Left forelimb (tissue), 1 donor: Measurements from ENCODE around the gene IGF2BP2.
"Not testable (repeated sequence)": the region's sequence is repeated elsewhere in the genome, so short reads cannot be mapped to it uniquely, and the experiment has no call there.

ENCODE experiments used
- DNase-seq: peaks from one replicate; pipeline ENCODE4 v3.0.0-alpha.2; 2018; ENCODE audit warnings: low spot score

Gene IGF2BP2

DNA sequence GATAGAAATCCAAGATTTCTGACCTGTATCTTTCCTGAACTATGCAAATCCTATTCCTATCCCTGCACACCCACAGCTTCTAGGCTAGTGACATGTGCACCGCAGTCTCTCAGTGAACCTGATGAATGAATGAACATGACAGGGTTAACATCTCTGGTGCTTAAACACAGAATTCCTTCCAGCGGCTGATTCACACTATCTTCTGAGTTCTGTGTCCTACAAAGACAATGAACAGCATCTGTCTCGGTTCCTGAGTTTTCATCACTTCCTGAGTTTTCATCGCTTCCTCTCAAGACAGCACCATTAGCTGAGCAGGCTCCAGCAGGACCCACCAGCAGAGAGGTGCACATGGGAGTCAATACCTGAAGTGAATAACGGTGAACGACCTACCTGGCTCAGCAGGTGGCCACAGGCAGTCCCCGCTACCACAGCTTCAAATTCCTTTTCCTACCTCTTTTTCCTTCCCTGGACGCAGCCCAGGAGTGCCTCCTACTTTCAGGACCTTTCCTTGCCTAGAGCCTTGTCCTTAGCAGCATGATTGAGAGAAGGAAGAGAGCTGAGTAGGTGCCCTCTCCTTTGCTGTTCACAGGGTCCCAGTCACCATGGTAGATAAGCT is 113.5 kb downstream of the IGF2BP2 start:
- DNase-seq, result no peak

GRCh38 chr3:185709251-185709955 is 115.4 kb downstream of the IGF2BP2 start:
- no peak for DNase-seq

DNA sequence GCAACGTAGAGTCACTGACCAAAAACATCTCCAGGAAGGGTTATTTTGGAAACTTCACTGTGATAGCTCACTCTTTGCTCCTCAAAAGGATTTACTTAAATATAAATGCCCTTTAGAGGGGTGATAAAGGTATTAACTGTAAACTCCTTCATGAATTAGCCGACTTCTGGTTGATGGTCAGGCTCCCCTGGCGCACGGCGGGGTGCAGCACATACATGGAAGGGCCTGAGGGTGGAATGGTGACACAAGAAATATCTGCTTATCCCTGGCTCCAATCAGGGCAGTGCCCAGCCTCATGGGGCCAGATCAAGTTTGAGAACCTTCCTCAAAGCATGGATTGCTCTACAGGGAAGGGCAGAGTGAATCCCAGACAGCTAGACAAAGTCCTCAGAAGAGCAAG is 116.5 kb downstream of the IGF2BP2 start:
- no peak for DNase-seq

DNA sequence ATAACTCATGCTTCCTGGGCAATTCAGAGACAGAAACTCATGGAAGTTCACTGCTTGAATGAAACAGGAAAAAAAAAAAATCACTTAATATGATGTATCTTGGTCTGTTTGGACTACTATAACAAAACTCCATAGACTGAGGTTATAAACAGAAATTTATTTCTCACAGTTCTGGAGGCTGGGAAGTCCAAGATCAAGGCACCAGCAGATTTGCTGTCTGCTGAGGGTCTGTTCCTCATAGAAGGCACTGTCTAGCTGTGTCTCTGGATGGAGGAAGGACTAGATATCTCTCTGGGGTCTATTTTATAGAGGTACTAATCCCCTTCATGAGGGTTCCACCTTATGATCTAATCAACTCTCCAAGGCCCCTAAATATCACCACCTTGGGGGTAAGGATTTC is 119.3 kb downstream of the IGF2BP2 start:
- DNase-seq, result no peak

DNA sequence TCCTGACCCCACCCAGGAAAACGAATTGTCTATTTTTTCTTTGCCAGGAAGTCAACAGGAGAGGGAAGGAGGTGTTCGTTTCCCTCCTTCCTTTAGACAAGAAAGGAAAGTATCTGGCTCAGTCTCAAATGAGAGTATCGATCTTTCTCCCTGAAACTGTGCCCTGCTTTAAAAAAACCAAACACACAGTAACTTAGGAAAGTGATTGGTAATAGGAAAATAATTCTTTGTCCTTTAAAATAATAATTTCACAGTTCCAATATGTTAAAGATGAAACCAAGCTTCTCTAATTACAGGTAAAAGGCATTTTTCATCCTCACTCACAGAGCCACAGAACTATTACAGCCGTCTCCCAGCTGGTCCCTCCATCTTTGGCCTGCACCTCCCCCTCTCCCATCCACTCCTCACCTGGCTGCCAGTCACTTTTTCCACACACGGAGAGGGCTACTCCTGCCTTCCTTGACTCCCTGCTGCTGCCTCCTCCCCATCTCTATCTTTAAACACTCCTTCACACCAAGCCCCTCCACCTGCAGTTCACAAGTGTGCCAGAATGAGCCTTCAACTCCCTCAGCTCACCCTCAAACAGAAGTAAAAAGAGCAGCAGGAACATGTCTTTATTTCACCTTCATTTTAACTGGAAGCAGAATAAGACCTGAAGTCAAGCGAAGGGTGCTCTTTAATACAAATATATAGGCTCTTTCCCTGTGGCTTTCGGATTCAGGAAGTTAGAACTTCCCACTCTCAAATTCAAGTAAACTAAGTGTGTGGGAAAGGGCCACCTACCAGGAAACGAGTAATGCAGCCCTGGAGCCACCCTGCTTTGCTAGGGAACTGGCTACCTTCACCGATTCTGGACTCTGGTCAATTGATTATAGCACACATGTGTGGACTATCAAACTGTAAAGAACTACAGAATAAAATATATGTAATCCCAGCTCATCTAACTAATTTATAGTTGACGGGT is 122.3 kb downstream of the IGF2BP2 start:
- no peak for DNase-seq

DNA sequence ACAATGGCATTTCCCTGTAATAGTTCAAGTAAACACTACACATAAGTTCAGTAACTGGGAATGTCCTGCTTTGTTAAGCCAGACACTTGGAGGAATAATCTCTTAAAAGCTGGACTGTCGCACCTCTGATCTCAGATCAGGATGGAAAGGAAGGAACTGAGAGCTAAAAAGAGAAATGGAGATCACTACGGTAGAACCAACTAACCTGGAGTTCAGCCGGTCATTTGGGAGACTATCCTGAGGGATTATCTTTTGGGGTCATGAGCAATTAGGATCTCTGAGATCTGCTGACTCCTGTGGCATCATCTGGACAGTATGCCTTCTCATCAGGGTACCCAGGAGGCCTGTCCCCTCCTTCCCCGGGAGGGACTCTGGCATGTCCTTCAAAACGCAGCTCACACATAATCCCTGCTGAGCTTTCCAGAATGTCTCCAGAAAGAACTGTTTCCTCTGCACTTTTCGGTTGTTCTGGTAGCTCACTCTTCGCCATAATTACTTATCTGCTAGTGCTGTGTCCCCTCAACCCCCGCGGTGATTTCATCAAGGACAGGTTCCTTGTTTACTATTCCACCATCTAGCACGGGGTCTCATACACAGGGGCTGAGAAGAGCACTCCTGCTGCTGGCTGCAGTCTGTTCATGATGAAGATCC is 123.1 kb downstream of the IGF2BP2 start:
- no peak for DNase-seq

DNA sequence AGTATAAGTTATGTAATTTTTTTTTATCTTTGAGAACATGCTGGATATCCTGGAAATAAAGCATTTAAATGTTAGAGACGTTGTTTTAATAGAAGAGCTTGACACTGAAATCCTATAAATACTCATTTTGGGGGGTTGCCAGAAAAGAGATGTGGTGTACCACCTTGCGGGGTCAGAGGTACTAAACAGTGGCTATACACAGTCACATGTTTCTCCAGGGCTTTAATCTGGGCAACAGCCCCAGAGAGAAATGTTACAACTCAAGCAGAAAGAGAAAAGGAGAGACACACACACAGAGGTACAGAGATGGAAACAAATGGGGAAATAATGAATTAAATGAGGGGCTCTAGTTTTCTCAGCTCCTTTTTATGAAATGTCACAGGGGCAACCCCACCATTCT is 124.9 kb downstream of the IGF2BP2 start:
- DNase-seq, result no peak

- DNase-seq, result not testable (repeated sequence)
Measured at GRCh38 chr3:185697228-185697627, 127.6 kb downstream of the IGF2BP2 start.

DNA sequence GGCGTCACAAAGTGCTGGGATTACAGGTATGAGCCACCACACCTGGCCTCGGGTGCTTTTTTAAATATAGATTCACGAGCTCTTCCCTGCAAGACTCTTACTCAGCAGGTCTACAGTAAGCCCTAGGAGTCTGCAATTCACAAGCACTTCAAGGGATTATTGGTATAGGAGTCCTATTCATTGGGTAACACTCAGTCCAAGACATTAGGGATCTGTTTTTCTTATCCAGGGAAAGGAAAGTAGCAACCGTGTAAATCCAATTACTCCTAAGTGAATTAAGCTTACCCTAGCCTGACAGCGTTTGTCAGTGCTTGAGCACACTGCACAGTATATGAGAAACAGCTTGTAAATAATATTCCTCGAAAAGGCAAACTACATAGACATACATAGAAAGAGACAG is 128.8 kb downstream of the IGF2BP2 start:
- no peak for DNase-seq

DNA sequence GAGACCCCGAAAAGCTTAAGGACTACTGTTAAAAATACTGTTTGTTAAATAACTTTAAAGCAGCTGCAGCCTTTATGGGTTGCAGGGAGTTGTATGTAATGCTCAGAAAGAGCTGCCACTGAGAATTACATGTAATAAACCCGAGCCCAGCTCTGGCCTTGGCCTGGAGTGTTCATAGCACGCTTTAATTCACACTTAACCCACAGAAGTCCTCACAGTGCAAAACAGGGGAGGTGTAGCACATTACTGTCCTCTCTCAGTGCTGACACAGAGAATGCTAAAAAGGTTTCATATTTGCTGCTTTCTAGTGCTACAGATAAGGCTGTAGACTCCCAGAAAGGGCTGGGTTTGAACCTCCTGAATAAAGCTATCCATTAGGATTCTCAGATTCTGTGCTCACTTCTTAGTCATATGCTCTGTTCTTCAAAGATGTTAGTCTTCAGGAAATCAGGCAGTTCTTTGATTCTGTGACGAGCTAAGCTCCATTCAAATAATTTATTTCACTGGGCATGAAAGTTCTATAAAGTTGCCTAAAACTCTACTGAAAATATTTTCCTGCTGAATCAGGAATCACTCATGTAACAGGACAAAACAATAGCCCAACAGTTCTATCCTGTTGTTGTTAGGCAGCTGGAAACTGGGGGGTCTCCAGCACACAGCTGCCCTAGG is 130.7 kb downstream of the IGF2BP2 start:
- DNase-seq, result no peak

- DNase-seq, result no peak
Measured at GRCh38 chr3:185691622-185692021, 133.2 kb downstream of the IGF2BP2 start.

DNA sequence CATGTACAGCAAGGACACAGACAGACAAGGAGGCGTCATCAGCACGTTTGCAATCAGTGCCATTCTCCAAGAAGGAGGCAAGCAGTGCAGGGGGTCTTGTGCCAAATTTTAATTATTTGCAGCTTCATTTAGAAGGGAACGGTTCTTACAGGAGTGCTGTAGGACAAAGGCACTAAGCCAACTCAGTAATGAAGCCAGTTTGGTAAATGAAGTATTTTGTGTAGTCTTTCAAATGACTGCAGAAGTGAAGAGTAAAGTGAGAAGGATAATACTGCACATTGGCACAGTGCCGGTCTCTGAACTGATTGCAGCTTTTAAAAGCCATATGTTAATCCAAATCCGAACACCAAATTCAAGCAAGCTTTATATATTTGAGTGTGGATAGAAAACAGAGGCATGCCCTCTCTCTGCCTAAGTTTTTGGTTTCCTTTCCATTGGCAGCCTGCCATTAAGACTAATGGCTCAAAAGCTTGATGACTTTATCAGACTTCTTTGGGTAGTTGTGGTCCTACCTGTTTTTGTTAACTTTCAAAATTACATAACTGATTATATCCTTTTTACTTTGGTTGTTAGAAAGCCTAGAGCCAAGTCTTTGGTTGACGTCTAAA is 137.5 kb downstream of the IGF2BP2 start:
- DNase-seq, result no peak

- DNase-seq, result no peak
Measured at GRCh38 chr3:185685231-185686035, 139.4 kb downstream of the IGF2BP2 start.

DNA sequence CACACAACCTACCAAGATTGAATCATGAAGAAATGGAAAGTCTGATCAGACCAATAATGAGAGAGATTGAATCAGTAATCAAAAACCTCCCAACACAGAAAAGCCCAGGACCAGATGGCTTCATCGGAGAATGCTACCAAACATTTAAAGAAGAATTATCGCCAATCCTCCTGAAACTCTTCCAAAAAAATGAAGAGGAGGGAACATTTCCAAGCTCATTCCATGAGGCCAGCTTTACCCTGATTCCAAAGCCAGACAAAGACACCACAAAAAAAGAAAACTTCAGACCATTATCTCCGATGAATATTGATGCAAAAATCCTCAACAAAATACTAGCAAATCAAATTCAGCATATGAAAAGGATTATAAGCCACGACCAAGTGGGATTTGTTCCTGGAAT is 144.6 kb downstream of the IGF2BP2 start:
- no peak for DNase-seq

GRCh38 chr3:185678027-185678426 is 146.8 kb downstream of the IGF2BP2 start:
- DNase-seq, result no peak

GRCh38 chr3:185677146-185677829 is 147.6 kb downstream of the IGF2BP2 start:
- DNase-seq, result no peak

DNA sequence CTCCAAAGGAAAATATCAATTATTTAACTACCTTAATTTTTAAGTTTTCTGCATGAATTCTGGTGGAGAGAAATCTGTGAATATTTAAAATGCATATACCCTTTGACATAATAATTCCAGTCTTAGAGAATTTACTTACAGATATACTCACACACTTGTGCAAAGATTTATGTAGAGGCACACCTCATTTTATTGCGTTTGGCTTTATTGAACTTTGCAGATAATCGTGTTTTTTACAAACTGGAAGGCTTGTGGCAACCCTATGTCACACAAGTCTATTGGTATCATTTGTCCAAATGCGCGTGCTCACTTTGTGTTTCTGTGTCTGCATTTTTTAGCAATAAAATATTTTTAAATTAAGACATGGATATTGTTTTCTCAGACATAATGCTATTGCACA is 157.3 kb downstream of the IGF2BP2 start:
- no peak for DNase-seq

DNA sequence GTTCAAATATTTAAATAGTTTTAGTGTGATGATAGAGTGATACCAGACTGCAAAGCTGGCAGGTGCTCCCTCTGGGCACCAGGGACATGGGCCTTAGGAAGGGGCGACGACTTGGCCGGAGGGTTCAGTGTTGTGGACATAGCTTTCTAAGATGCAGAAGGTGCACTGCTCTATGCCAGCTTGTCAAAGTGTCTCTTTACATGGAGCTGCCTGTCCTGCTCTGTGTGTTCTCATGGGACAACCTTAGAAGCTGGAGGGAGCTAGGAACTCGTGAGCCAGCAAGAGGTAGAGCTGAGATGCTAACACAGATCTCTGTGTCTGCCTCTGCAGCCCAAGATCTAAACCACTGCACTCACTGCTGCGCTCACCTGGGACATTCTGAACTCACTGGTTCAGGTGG is 160.9 kb downstream of the IGF2BP2 start:
- DNase-seq, result no peak

DNA sequence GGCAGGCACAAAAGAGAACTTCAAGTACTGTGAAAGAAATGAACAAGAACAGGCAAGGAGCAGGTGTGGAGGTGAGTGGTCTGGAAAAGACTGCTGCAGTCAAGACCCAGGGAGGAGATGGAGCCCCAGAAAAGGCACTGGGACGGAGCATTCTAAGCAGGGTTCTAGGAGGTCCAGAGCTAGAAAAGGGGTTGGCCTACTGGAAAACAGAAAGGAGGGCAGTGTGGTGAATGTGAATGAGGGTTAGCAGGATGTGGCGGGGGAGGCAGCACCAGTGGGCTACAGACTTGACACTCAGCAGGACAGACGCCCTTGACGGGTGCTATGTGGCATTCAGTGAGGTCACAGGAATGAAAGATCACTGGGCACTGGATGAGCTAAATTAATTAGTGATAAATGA is 163.1 kb downstream of the IGF2BP2 start:
- DNase-seq, result no peak

DNA sequence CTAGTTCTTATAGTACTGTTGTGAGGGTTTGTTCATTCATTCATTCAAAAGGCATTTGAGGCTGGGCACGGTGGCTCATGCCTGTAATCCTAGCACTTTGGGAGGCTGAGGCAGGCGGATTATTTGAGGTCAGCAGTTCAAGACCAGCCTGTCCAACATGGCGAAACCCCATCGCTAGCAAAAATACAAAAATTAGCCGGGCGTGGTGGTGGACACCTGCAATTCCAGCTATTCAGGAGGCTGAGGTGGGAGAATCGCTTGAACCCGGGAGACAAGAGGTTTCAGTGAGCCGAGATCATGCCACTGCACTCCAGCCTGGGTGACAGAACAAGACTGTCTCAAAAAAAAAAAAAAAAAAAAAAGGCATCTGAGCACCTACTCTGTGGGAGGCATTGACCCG is 163.5 kb downstream of the IGF2BP2 start:
- DNase-seq, result not testable (repeated sequence)
